ENCODE measurements around the gene NRG3.

GRCh38 chr10:82463614-82464013 lies 588.6 kb downstream of the NRG3 start:
- no peak for TF ChIP-seq CTCF (conservative IDR thresholded peaks at IDR 0.05 in 1 of 2, IDR thresholded peaks at IDR 0.05 in 1 of 2; ENCODE audit: low read depth in 1 of 2, low read length in 2 of 2)
- no peak for TF ChIP-seq EZH2 (IDR thresholded peaks at IDR 0.05; ENCODE audit: low read length, missing control alignments)

All from fibroblast of lung (primary cell).